K562 (cell line): ENCODE measurements around the gene VEGFA.

Experiments
- PRPF4 ChIP-seq: fragments of 200-400 bp; formaldehyde crosslinking; IDR thresholded peaks from one replicate; pipeline ENCODE4 v1.6.1; 2017; ENCODE audit warnings: low read length, low read depth, mild to moderate bottlenecking; ENCODE audit not compliant: insufficient read depth, poor library complexity, severe bottlenecking
- RCOR1 ChIP-seq, 2 experiments: IDR thresholded peaks; 2 replicates each; pipeline ENCODE4 v1.6.1; 2012; ENCODE audit warnings: low read depth in 2 of 2, low read length in 2 of 2, borderline replicate concordance in 1 of 2, improper control_type of control experiment in 1 of 2
- SIX5 ChIP-seq, 2 experiments: IDR thresholded peaks; 2 replicates each; pipeline ENCODE4 v1.6.1; 2011; ENCODE audit warnings: low read length in 2 of 2, borderline replicate concordance in 1 of 2, low read depth in 1 of 2, mild to moderate bottlenecking in 1 of 2, moderate library complexity in 1 of 2; ENCODE audit not compliant: insufficient read depth in 1 of 2
- SLC30A9 ChIP-seq: fragments of 250-450 bp; sonication (Bioruptor Pico); IDR thresholded peaks from 2 replicates; pipeline ENCODE4 v1.8.0; 2022; ENCODE audit warnings: mild to moderate bottlenecking, moderate library complexity
- TF ChIP-seq, protein P1 (sequence below): fragments of 250-450 bp; sonication (Bioruptor Pico); IDR thresholded peaks from 2 replicates; pipeline ENCODE4 v1.8.0; 2022; ENCODE audit warnings: inconsistent platforms, mild to moderate bottlenecking, moderate library complexity, borderline replicate concordance
- TF ChIP-seq, protein P2 (sequence below), 2 experiments: fragments of 450-650 bp; IDR thresholded peaks; 2 replicates each; pipeline ENCODE4 v1.6.1; 2018; ENCODE audit warnings: mild to moderate bottlenecking in 2 of 2, low read depth in 1 of 2; ENCODE audit not compliant: partially characterized antibody in 2 of 2

DNA sequence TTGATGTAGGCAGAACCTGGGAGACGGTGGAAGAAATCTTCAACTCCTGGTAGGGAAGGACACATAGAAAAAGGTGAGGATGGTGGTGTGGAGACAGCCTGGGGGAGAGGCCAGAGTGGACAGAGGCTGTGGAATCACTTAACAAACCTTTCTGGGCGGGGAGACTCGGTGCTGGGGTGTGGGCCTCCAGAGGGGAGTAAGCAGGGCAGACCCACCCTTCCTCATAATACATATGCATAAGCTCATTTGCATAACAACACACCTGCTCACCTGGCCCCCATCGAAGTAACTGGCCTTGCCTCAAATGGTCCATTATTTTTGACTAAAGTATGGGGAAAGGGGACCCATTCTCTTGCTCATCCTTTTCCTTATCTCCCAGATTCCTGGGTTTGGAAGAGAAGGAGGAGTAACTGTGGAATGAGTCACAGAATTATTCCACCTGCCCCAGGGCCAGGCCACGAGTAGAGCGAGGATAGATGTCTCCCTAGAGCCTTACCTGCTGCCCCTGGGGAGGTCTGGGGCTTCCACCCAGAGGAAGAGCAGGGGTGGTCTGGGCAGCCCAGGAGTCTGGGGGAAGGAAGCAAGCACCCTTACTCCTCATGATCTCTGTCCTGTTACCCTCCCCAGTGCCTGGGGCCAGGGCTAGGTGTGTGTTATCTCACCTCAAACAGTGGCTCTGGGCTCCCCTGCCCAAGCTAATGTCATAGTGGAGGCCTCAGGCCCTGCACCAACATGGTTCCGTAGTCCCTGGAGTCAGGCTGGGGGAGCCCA is 10.7 kb upstream of the VEGFA start:
- TF ChIP-seq PRPF4: no peak
- no peak for TF ChIP-seq SIX5 (IDR thresholded peaks at IDR 0.05; ENCODE audit: borderline replicate concordance in 1 of 2, insufficient read depth in 1 of 2, low read depth in 1 of 2, low read length in 2 of 2)
- TF ChIP-seq, protein P1, sequence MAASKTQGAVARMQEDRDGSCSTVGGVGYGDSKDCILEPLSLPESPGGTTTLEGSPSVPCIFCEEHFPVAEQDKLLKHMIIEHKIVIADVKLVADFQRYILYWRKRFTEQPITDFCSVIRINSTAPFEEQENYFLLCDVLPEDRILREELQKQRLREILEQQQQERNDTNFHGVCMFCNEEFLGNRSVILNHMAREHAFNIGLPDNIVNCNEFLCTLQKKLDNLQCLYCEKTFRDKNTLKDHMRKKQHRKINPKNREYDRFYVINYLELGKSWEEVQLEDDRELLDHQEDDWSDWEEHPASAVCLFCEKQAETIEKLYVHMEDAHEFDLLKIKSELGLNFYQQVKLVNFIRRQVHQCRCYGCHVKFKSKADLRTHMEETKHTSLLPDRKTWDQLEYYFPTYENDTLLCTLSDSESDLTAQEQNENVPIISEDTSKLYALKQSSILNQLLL: no peak
- no peak for TF ChIP-seq SLC30A9 (CRISPR knock-in tag)
- TF ChIP-seq, protein P2, sequence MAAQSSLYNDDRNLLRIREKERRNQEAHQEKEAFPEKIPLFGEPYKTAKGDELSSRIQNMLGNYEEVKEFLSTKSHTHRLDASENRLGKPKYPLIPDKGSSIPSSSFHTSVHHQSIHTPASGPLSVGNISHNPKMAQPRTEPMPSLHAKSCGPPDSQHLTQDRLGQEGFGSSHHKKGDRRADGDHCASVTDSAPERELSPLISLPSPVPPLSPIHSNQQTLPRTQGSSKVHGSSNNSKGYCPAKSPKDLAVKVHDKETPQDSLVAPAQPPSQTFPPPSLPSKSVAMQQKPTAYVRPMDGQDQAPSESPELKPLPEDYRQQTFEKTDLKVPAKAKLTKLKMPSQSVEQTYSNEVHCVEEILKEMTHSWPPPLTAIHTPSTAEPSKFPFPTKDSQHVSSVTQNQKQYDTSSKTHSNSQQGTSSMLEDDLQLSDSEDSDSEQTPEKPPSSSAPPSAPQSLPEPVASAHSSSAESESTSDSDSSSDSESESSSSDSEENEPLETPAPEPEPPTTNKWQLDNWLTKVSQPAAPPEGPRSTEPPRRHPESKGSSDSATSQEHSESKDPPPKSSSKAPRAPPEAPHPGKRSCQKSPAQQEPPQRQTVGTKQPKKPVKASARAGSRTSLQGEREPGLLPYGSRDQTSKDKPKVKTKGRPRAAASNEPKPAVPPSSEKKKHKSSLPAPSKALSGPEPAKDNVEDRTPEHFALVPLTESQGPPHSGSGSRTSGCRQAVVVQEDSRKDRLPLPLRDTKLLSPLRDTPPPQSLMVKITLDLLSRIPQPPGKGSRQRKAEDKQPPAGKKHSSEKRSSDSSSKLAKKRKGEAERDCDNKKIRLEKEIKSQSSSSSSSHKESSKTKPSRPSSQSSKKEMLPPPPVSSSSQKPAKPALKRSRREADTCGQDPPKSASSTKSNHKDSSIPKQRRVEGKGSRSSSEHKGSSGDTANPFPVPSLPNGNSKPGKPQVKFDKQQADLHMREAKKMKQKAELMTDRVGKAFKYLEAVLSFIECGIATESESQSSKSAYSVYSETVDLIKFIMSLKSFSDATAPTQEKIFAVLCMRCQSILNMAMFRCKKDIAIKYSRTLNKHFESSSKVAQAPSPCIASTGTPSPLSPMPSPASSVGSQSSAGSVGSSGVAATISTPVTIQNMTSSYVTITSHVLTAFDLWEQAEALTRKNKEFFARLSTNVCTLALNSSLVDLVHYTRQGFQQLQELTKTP (IDR thresholded peaks at IDR 0.05; ENCODE audit: low read depth in 1 of 2, partially characterized antibody in 2 of 2): no peak
- no peak for TF ChIP-seq RCOR1 (IDR thresholded peaks at IDR 0.05; ENCODE audit: borderline replicate concordance in 1 of 2, low read depth in 2 of 2, low read length in 2 of 2)
